ENCODE data around the gene PTPRK. TPM values are rescaled to one million over a fixed set of nuclear protein-coding genes. Genes with fewer than 3 reads are reported as not detected.

Gene PTPRK
- total and polyA plus RNA-seq, 2 experiments from 2014 or later = 26.9 to 56.4 TPM

DNA sequence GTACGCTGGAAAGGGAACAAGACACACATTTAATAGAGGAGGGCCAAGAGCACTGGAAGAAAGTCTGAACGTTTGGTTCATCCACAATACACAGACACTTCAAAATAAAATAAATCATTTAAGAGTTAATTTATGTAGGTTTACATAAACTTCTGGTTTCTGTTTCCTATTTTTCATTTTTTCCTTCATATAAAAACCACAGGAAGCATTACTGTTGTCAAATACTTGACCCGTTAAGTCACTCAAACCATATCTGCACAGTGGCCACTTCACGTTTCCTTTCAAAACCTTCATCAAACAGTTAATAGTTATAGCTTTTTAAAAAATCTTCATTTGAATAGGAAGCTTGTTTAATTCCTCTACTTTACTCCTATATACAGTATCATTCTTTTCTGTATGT is 361.9 kb downstream of the PTPRK start (continued):
- TF ChIP-seq, protein P1, sequence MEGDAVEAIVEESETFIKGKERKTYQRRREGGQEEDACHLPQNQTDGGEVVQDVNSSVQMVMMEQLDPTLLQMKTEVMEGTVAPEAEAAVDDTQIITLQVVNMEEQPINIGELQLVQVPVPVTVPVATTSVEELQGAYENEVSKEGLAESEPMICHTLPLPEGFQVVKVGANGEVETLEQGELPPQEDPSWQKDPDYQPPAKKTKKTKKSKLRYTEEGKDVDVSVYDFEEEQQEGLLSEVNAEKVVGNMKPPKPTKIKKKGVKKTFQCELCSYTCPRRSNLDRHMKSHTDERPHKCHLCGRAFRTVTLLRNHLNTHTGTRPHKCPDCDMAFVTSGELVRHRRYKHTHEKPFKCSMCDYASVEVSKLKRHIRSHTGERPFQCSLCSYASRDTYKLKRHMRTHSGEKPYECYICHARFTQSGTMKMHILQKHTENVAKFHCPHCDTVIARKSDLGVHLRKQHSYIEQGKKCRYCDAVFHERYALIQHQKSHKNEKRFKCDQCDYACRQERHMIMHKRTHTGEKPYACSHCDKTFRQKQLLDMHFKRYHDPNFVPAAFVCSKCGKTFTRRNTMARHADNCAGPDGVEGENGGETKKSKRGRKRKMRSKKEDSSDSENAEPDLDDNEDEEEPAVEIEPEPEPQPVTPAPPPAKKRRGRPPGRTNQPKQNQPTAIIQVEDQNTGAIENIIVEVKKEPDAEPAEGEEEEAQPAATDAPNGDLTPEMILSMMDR (conservative IDR thresholded peaks at IDR 0.05; ENCODE audit: low read depth in 2 of 2) = no peak
- TF ChIP-seq EZH2 (IDR thresholded peaks at IDR 0.05; ENCODE audit: low read depth, unreplicated experiment) = no peak
- TF ChIP-seq CREB1 (CRISPR knock-in tag; IDR thresholded peaks at IDR 0.05; ENCODE audit: low read depth) = no peak
- no peak for TF ChIP-seq ZNF331 (CRISPR knock-in tag; IDR thresholded peaks at IDR 0.05; ENCODE audit: low read depth)

- Histone ChIP-seq H3K36me3 (ENCODE audit: insufficient read depth) (no peaks in the 10 kb centered on the region), H3K79me2 (replicated peaks; ENCODE audit: insufficient read depth) (no peaks in the 10 kb centered on the region), H3F3A (replicated peaks; ENCODE audit: low read depth) (no peaks in the 10 kb centered on the region), H3K4me3 (no peak overlapping the region), H3K27ac (ENCODE audit: low read depth) (no peak overlapping the region), H3K9me2 (ENCODE audit: insufficient read depth) (no peaks in the 10 kb centered on the region), H3K4me2 (no peak overlapping the region), H2AFZ (no peak overlapping the region), H3K4me1 (ENCODE audit: insufficient read depth) (no peaks in the 10 kb centered on the region), H4K20me1 (replicated peaks; ENCODE audit: insufficient read depth) (no peaks in the 10 kb centered on the region), H3K27me3 (ENCODE audit: insufficient read depth) (no peaks in the 10 kb centered on the region)
- H3K27ac Mint-ChIP-seq = no peak overlapping the region
- H3K36me3 Mint-ChIP-seq (ENCODE audit: low read depth) = no peaks in the 10 kb centered on the region
- no peaks in the 10 kb centered on the region for H3K9me3 Mint-ChIP-seq
- no peak for DNase-seq (ENCODE audit: low spot score)
- no peak overlapping the region for H3K4me3 Mint-ChIP-seq
- no peak for ATAC-seq
- H3K27me3 Mint-ChIP-seq (ENCODE audit: insufficient read depth, low read depth, poor library complexity) = no peaks in the 10 kb centered on the region
- no peak for TF ChIP-seq STAT1 (IDR thresholded peaks at IDR 0.05; ENCODE audit: unreplicated experiment)
- TF ChIP-seq JUNB (IDR thresholded peaks at IDR 0.05; ENCODE audit: unreplicated experiment) = no peak
- H3K4me1 Mint-ChIP-seq = no peaks in the 10 kb centered on the region
These were observed 363.9 kb downstream of the PTPRK start for GRCh38 chr6:128156321-128157111.

- no peaks in the 10 kb centered on the region for H3K4me1 ChIP-seq (ENCODE audit: insufficient read depth)
- no peak overlapping the region for H3K27ac Mint-ChIP-seq
- DNase-seq (ENCODE audit: low spot score) = no peak
These were observed 364.6 kb downstream of the PTPRK start for GRCh38 chr6:128155826-128156225.

More at GRCh38 chr6:128155826-128156225, 364.6 kb downstream of the PTPRK start:
- H3F3A ChIP-seq (replicated peaks; ENCODE audit: low read depth) = no peaks in the 10 kb centered on the region
- TF ChIP-seq STAT1 (IDR thresholded peaks at IDR 0.05; ENCODE audit: unreplicated experiment) (no peak), JUNB (IDR thresholded peaks at IDR 0.05; ENCODE audit: unreplicated experiment) (no peak), POLR2AphosphoS5 (IDR thresholded peaks at IDR 0.05; ENCODE audit: low read depth) (no peak), CREB1 (CRISPR knock-in tag; IDR thresholded peaks at IDR 0.05; ENCODE audit: low read depth) (no peak)
- TF ChIP-seq, protein P1 (conservative IDR thresholded peaks at IDR 0.05; ENCODE audit: low read depth in 2 of 2) = no peak
- TF ChIP-seq, protein P2, sequence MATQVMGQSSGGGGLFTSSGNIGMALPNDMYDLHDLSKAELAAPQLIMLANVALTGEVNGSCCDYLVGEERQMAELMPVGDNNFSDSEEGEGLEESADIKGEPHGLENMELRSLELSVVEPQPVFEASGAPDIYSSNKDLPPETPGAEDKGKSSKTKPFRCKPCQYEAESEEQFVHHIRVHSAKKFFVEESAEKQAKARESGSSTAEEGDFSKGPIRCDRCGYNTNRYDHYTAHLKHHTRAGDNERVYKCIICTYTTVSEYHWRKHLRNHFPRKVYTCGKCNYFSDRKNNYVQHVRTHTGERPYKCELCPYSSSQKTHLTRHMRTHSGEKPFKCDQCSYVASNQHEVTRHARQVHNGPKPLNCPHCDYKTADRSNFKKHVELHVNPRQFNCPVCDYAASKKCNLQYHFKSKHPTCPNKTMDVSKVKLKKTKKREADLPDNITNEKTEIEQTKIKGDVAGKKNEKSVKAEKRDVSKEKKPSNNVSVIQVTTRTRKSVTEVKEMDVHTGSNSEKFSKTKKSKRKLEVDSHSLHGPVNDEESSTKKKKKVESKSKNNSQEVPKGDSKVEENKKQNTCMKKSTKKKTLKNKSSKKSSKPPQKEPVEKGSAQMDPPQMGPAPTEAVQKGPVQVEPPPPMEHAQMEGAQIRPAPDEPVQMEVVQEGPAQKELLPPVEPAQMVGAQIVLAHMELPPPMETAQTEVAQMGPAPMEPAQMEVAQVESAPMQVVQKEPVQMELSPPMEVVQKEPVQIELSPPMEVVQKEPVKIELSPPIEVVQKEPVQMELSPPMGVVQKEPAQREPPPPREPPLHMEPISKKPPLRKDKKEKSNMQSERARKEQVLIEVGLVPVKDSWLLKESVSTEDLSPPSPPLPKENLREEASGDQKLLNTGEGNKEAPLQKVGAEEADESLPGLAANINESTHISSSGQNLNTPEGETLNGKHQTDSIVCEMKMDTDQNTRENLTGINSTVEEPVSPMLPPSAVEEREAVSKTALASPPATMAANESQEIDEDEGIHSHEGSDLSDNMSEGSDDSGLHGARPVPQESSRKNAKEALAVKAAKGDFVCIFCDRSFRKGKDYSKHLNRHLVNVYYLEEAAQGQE (IDR thresholded peaks at IDR 0.05; ENCODE audit: unreplicated experiment) = no peak
- H3K9me3 Mint-ChIP-seq = no peaks in the 10 kb centered on the region
- no peak overlapping the region; the same call in 1 of the 2 replicates for H3K27ac ChIP-seq (ENCODE audit: low read depth)
- no peaks in the 10 kb centered on the region for H3K27me3 Mint-ChIP-seq (ENCODE audit: insufficient read depth, low read depth, poor library complexity)
- no peaks in the 10 kb centered on the region for H3K36me3 Mint-ChIP-seq (ENCODE audit: low read depth)
- H4K20me1 ChIP-seq (replicated peaks; ENCODE audit: insufficient read depth) = no peaks in the 10 kb centered on the region
- H3K27me3 ChIP-seq (ENCODE audit: insufficient read depth) = no peaks in the 10 kb centered on the region
- H3K9me2 ChIP-seq (ENCODE audit: insufficient read depth) = no peaks in the 10 kb centered on the region
- no peak for ATAC-seq
- H3K4me3 ChIP-seq = no peak overlapping the region
- no peak overlapping the region for H3K4me3 Mint-ChIP-seq
- no peaks in the 10 kb centered on the region for H3K36me3 ChIP-seq (ENCODE audit: insufficient read depth)
- H3K4me1 Mint-ChIP-seq = no peaks in the 10 kb centered on the region
- no peak overlapping the region for H2AFZ ChIP-seq
- H3K4me2 ChIP-seq = no peak overlapping the region
- H3K79me2 ChIP-seq (replicated peaks; ENCODE audit: insufficient read depth) = no peaks in the 10 kb centered on the region
